Measurements from ENCODE around the gene ARIH1. TPM values are rescaled to one million over a fixed set of nuclear protein-coding genes. Genes with fewer than 3 reads are reported as not detected.

ARIH1 gene
- 49.4 to 79.7 TPM (median 74.9 TPM) in 5 replicates for total RNA-seq (2022; extraction: Qiagen RNA extraction)

DNA sequence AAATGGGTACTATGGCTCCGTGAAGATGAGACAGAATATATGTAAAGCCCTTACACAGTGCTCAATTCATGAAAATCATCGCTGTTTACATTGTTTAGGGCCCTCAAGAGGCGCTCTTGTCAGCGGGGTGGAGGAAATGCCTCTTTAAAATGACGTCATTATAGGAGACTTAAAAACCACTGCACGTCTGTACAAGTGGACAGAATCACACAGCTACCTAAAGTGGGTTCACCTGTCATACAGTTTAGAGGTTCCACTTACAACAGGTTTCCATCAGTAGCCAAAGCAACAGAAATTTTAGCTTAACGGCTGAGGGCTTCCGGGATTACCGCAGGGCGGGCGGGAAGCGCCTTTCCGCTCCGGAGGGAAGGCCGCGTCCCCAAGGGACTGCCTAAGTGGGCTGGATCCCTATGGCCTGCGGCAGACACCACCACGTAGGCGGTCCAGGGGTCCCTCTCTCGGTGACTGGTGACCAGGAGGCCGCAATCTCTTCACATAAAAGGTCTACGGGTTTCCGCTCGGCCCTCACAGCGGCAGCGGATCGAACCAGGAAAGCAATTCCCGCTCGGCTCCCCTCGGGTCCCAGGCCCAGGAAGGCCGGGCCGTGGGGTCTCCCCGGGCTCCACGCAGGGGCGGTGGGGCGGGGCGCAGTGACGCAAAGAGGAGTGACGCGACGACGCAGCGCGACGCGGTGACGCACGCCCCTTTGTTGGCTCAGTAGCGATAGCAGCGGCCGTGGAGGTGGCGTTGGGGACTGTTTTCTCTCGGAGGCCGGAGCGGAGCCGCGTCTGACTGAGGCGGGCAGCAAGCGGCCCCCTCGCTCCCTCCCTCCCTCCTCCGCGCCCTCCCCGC is at the start of gene ARIH1:
TSS of gene ARIH1 (plus strand) at position 717 of the 852 bp plus-strand sequence. CDS start 310 bp downstream, outside the sequence.

Other genes starting within 250 kb of the ARIH1 start
- gene PKM, start 243.1 kb upstream of the ARIH1 start, total RNA-seq (2022; extraction: Qiagen RNA extraction), result 3,236 to 3,629 TPM (median 3,548 TPM) in 5 replicates
- 48.8 to 66.0 TPM (median 65.6 TPM) in 5 replicates for gene PARP6, start 201.8 kb upstream of the ARIH1 start, total RNA-seq (2022; extraction: Qiagen RNA extraction)
- gene CELF6, start 154.2 kb upstream of the ARIH1 start, total RNA-seq (2022; extraction: Qiagen RNA extraction), result 0.13 to 0.18 TPM (median 0.16 TPM) in 5 replicates
- gene HEXA, start 98.3 kb upstream of the ARIH1 start, total RNA-seq (2022; extraction: Qiagen RNA extraction), result 137 to 163 TPM (median 156 TPM) in 5 replicates
- gene TMEM202, start 76.0 kb upstream of the ARIH1 start, total RNA-seq (2022; extraction: Qiagen RNA extraction), result not detected in 5 replicates
- 0.05 TPM in 1 of 5 replicates, not detected in the others for gene GOLGA6B, start 180.4 kb downstream of the ARIH1 start, total RNA-seq (2022; extraction: Qiagen RNA extraction)
- not detected in 5 replicates for gene HIGD2B, start 211.9 kb downstream of the ARIH1 start, total RNA-seq (2022; extraction: Qiagen RNA extraction)
- 15.1 to 18.1 TPM (median 18.1 TPM) in 5 replicates for gene BBS4, start 211.9 kb downstream of the ARIH1 start, total RNA-seq (2022; extraction: Qiagen RNA extraction)

Data from A549 treated with CORT108297 at 1 μM for 4 hours (cell line).